ENCODE data around the gene BCR. TPM values are rescaled to one million over a fixed set of nuclear protein-coding genes. Genes with fewer than 3 reads are reported as not detected.
A peak's percentile ranks its signal among the peaks of the same experiment; 100 is the strongest.

Gene BCR
- total and polyA plus RNA-seq, 2 donors (not counting 1 experiment from before 2014, with no cell fraction given), result 15.7 to 66.6 TPM

GRCh38 chr22:23193882-23194281 is 13.6 kb downstream of the BCR start:
- Histone ChIP-seq H3K9me3 (ENCODE audit: control insufficient read depth, insufficient read depth, low read depth, low read length) (no peaks in the 10 kb centered on the region), H3K36me3 (ENCODE audit: control insufficient read depth, insufficient read depth, low read length) (no peaks in the 10 kb centered on the region), H3K4me3 (replicated peaks in 1 of 4; ENCODE audit: control extremely low read depth in 1 of 4, insufficient read depth in 1 of 4, low read depth in 3 of 4, low read length in 4 of 4) (no peak overlapping the region), H2AFZ (ENCODE audit: low read length) (no peak overlapping the region), H3K9ac (ENCODE audit: insufficient read depth, low read length) (no peak overlapping the region), H3K4me1 (ENCODE audit: control insufficient read depth, extremely low read depth, insufficient read depth, low read length) (no peaks in the 10 kb centered on the region), H3K4me2 (ENCODE audit: extremely low read depth, insufficient read depth, low read length) (no peak overlapping the region), H3K27me3 (ENCODE audit: control insufficient read depth, insufficient read depth, low read length) (no peaks in the 10 kb centered on the region), H3K27ac (ENCODE audit: insufficient read depth, low read length) (no peak overlapping the region), H4K20me1 (ENCODE audit: control insufficient read depth, extremely low read depth, insufficient read depth, low read length) (no peaks in the 10 kb centered on the region), H3K79me2 (ENCODE audit: control insufficient read depth, insufficient read depth, low read length) (peaks cover 7% of the 10 kb centered on the region)
- DNase-seq (ENCODE audit: low read depth in 2 of 2), result peak in 1 of 2 donors; percentile 62
- TF ChIP-seq EZH2 (IDR thresholded peaks at IDR 0.05; ENCODE audit: low read length, missing control alignments) (no peak), CTCF (conservative IDR thresholded peaks at IDR 0.05 in 1 of 2, IDR thresholded peaks at IDR 0.05 in 1 of 2; ENCODE audit: low read depth in 1 of 2, low read length in 2 of 2) (no peak)

- no peaks in the 10 kb centered on the region for H3K27me3 ChIP-seq (ENCODE audit: control insufficient read depth, insufficient read depth, low read length)
- H3K27ac ChIP-seq (ENCODE audit: insufficient read depth, low read length), result no peak overlapping the region
- H3K4me1 ChIP-seq (ENCODE audit: control insufficient read depth, extremely low read depth, insufficient read depth, low read length), result no peaks in the 10 kb centered on the region
- H4K20me1 ChIP-seq (ENCODE audit: control insufficient read depth, extremely low read depth, insufficient read depth, low read length), result no peaks in the 10 kb centered on the region
- no peak overlapping the region for H3K4me3 ChIP-seq (replicated peaks in 1 of 4; ENCODE audit: control extremely low read depth in 1 of 4, insufficient read depth in 1 of 4, low read depth in 3 of 4, low read length in 4 of 4)
- H3K36me3 ChIP-seq (ENCODE audit: control insufficient read depth, insufficient read depth, low read length), result no peaks in the 10 kb centered on the region
- TF ChIP-seq CTCF (conservative IDR thresholded peaks at IDR 0.05 in 1 of 2, IDR thresholded peaks at IDR 0.05 in 1 of 2; ENCODE audit: low read depth in 1 of 2, low read length in 2 of 2), result no peak
- no peak for TF ChIP-seq EZH2 (IDR thresholded peaks at IDR 0.05; ENCODE audit: low read length, missing control alignments)
- no peak overlapping the region for H3K4me2 ChIP-seq (ENCODE audit: extremely low read depth, insufficient read depth, low read length)
- no peak for DNase-seq (ENCODE audit: low read depth in 2 of 2)
- no peaks in the 10 kb centered on the region for H3K9me3 ChIP-seq (ENCODE audit: control insufficient read depth, insufficient read depth, low read depth, low read length)
- H2AFZ ChIP-seq (ENCODE audit: low read length), result no peak overlapping the region
- H3K79me2 ChIP-seq (ENCODE audit: control insufficient read depth, insufficient read depth, low read length), result peaks cover 7% of the 10 kb centered on the region
- no peak overlapping the region for H3K9ac ChIP-seq (ENCODE audit: insufficient read depth, low read length)
Measured at GRCh38 chr22:23196165-23196564, 15.9 kb downstream of the BCR start.

- Histone ChIP-seq H3K4me3 (replicated peaks in 1 of 4; ENCODE audit: control extremely low read depth in 1 of 4, insufficient read depth in 1 of 4, low read depth in 3 of 4, low read length in 4 of 4) (no peak overlapping the region), H2AFZ (ENCODE audit: low read length) (no peak overlapping the region), H3K4me2 (ENCODE audit: extremely low read depth, insufficient read depth, low read length) (no peak overlapping the region), H3K9ac (ENCODE audit: insufficient read depth, low read length) (no peak overlapping the region), H3K27ac (ENCODE audit: insufficient read depth, low read length) (no peak overlapping the region), H3K9me3 (ENCODE audit: control insufficient read depth, insufficient read depth, low read depth, low read length) (no peaks in the 10 kb centered on the region), H3K4me1 (ENCODE audit: control insufficient read depth, extremely low read depth, insufficient read depth, low read length) (no peaks in the 10 kb centered on the region), H3K27me3 (ENCODE audit: control insufficient read depth, insufficient read depth, low read length) (no peaks in the 10 kb centered on the region), H3K36me3 (ENCODE audit: control insufficient read depth, insufficient read depth, low read length) (no peaks in the 10 kb centered on the region), H3K79me2 (ENCODE audit: control insufficient read depth, insufficient read depth, low read length) (peaks cover 4% of the 10 kb centered on the region), H4K20me1 (ENCODE audit: control insufficient read depth, extremely low read depth, insufficient read depth, low read length) (no peaks in the 10 kb centered on the region)
- TF ChIP-seq CTCF (conservative IDR thresholded peaks at IDR 0.05 in 1 of 2, IDR thresholded peaks at IDR 0.05 in 1 of 2; ENCODE audit: low read depth in 1 of 2, low read length in 2 of 2) (no peak), EZH2 (IDR thresholded peaks at IDR 0.05; ENCODE audit: low read length, missing control alignments) (no peak)
- DNase-seq (ENCODE audit: low read depth in 2 of 2), result no peak
Measured at GRCh38 chr22:23197836-23198235, 17.5 kb downstream of the BCR start.
